Measurements from ENCODE around the gene NLRP3.
"Not testable (repeated sequence)": the region's sequence is repeated elsewhere in the genome, so short reads cannot be mapped to it uniquely, and the experiment has no call there.

NLRP3 gene

DNA sequence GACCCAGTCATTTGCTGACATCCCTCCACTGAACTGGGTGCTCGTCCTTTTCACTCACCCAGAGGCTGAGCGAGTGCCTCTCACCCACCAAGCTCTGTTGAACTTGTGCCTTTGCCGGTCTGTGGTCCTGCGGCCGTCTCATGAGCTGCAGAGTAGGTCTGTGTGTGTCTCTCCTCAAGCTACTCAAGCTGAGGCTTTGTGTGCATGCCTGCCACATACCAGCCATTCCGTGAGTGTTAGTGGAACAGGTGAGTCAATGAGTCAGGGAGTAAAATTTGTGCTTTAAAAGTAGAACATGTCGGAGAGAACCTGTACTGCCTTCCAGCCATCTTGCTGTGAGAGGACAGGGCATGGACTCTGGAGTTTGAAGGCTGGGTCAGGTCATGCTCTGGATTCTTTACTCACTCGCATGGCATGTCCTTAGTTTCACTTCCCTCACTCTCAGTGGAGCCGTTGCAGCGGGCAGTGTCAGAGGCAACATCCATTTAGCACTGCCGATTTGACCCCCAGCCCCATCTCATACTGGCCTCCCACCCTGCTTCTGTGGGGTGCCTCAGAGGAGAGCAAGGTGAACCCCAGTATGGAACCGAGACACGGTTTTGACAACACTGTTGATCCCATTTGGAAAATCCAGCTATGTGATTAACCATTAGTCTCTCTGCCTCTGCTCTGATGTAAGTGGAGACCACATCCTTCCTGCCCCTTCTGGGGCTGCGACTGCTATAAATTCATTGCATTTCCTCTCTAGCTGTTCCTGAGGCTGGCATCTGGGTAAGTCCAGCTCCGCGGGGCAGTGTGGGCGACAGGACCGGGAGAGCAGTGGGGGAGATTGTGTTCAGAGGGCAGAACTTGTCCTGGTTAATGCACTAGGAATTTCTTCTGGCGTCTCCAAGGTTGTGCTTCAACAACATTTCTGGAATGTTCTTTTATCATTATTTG is at the start of gene NLRP3:
Gene NLRP3 (plus strand): TSS at position 751 of the 939 bp plus-strand sequence. CDS start 2,628 bp downstream, outside the sequence.
- DNase-seq: peak; percentile 7

DNA sequence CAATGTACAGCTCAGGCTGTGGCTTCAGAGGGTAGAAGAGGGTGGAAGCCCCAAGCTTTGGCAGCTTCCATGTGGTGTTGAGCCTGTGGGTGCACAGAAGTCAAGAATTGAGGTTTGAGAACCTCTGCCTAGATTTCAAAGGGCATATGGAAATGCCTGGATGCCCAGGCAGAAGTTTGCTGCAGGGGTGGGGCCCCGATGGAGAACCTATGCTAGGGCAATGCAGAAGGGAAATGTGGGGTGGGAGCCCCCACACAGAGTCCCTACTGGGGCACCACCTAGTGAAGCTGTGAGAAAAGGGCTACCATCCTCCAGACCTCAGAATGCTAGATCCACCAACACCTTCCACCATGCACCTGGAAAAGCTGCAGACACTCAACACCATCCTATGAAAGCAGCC is 49.6 kb upstream of the NLRP3 start:
- not testable (repeated sequence) for DNase-seq

DNA sequence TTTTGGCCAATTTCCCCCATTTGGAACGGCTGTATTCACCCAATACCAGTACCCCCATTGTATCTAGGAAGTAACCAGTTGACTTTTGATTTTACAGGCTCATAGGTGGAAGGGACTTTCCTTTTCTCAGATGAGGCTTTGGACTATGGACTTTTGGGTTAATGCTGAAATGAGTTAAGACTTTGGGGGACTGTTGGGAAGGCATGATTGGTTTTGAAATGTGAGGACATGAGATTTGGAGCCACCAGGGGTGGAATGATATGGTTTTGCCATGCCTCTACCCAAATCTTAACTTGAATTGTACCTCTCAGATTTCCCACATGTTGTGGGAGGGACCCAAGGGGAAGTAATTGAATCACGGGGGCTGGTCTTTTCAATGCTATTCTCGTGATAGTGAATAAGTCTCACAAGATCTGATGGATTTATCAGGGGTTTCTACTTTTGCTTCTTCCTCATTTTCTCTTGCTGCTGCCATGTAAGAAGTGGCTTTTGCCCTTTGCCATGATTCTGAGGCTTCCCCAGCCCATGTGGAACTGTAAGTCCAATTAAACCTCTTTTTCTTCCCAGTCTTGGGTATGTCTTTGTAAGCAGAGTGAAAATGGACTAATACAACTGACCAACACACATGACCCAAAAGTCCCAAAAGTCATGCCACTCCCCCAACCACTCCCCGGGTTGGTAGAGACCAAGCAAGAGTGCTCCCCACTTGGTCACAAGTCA is 48.9 kb upstream of the NLRP3 start:
- no peak for DNase-seq

DNA sequence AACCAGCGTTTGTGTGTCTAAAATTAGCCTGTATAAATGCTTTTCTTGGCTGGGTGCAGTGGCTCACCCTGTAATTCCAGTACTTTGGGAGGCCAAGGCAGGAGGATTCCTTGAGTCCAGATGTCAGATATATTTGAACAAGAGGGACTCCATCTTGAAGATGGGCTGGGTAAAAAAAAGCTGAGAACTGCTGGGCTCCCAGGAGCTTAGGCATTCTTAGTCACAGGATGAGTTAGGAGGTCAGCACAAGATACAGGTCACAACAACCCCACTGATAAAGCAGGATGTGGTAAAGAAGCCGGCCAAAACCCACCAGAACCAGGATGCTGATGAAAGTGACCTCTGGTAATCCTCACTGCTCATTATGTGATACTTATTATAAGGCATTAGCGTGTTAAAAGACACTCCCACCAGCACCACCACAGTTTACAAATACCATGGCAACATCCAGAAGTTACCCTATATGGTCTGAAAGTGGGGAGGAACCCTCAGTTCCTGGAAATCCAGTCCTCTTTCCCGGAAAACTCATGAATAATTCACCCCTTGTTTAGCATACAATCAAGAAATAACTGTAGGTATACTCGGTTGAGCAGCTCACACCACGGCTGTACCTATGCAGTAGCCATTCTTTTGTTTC is 48.1 kb upstream of the NLRP3 start:
- no peak for DNase-seq

DNA sequence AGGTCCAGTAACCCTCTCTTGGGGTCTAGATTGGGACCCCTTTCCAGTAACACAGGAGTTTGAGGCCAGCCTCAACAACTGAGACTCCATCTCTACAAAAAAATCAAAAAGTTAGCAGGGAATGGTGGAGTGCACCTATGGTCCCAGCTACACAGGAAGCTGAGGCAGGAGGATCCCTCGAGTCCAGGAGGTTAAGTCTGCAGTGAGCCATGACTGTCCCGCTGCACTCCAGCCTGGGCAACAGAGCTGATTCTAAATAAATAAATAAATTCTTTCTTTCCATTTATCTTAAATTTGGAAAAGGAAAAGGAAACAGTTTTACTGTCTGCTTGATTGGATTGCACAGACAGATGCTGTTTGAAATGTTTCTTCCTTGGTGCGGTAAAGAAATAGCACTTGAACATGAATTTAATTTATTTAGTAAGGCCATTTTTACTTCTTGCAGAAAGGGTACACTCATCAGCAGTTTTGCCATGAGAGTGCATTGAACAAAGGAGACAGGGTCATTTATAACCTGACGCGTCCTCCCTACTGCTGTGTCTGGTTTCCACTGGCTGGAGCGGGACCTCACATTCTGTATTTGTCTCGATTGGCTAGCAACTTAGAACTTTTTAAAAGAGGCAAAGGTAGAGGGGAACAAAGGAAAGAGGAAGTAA is 47.4 kb upstream of the NLRP3 start:
- DNase-seq: no peak

DNA sequence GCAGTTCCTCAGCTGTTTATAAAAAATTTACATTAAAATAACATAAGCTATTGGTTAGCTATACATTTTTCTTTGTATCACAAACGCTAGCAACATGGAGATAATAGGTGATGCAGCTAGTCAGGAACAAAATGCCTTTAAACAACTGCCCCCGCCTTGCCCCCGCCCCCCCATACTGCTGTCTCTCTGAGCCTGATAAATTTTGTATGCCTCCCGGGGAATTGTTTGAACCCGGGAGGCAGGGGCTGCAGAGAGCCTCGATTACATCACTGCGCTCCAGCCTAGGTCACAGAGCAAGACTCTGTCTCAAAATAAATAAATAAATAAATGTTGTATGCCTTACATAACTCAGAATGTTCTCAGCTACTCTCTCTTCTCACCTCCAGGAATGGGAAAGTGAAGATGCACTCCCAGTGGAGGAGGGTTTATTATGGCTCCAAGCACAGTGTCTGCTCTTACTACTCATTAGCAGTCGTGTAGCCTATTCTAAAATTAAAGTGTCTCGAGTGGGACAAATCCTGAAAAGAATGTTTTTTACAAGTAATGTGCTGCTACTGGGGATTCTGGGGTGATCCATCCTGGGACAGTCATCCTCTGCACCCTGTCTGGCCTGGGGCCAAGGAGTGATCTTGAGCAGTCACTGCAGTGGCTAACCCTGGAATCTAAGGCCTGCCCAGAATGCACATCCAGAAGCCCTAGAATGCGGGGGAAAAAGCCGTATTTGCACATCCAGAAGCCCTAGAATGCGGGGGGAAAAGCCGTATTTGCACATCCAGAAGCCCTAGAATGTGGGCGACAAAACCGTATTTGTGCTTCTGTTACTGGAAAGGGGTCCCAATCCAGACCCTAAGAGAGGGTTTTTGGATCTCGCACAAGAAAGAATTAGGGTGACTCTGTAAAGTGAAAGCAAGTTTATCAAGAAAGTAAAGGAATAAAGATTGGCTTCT is 44.9 kb upstream of the NLRP3 start:
- DNase-seq: no peak

DNA sequence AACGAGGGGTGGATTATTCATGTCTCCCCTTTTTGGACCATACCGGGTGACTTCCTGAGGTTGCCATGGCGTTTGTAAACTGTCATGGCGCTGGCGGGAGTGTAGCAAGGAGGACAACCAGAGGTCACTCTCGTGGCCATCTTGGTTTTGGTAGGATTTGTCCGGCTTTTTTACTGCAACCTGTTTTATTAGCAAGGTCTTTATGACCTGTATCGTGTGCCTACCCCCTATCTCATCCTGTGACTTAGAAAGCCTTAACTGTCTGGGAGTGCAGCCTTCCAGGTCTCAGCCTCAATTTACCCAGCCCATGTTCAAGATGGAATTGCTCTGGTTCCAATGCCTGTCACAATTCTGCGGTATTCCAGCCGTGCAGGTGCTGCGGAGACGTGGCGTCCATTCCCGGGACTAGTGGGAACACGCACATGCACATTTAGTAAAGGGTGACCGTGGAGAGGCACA is 44.1 kb upstream of the NLRP3 start:
- no peak for DNase-seq

DNA sequence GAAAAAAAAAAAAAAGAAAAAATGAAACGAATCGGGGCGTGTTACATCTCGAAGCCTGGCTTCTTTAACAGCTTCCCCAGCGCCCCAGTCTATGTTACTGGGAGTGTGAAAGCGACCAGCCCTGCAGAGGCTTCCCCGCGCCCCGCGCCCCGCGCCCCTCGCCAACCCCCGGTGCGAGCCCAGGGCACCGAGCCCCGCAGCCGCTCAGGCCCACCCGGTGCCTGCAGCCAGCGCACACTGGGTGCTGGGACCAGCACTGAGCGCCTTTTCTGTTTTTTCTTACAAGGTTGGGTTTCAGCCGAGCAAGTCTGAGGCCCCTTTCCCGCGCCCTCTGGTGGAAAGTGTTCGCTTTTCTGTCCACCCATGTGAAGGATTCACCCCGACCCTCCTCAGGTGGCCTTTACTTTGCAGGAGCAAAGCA is 42.2 kb upstream of the NLRP3 start:
- peak; percentile 25 for DNase-seq

DNA sequence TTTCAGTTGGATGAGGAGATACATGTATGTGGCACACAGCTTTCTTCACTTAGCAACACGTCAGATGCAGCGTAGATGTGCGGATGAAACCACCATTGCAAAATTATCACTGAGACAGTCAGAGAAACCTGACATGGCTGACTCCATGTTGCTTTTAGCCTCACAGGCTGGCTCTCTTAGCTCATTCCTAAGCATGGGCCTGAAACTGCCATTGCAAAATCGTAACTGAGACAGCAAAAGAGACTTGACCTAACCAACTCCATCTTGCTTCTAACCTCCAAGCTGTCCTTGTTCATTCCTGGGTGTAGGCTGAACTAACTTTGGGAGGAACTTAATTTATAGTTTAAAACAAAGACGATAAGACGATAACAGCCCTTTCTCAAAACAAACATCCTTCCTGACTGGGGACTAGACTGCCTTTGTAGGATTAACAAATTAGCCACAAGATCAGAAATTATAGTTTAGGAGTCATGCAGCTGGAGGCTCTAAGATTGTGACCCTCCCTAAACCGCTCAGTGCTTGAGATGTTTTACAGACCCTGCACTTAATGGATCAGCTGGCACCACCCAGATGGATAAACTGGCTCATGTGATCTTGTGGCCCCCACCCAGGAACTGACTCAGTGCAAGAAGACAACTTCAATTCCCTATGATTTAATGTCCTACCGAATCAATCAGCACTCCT is 41.2 kb upstream of the NLRP3 start:
- DNase-seq: not testable (repeated sequence)

DNA sequence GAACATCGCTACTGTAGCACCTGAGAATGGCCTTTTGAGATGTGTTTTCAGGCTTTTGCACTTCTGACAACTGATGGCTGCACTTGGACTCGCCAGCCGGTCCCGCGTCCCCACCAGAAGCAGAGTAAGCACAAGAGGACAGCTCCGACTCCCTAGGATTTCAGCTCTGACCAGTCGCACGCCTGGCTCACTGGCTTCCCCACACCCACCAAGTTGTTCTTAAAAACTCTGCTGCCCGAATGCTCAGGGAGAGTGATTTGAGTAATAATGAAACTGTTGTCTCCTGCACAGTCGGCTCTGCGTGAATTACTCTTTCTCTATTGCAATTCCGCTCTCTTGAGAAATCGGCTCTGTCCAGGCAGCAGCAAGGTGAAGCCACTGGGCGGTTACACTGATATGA is 40.2 kb upstream of the NLRP3 start:
- no peak for DNase-seq

DNA sequence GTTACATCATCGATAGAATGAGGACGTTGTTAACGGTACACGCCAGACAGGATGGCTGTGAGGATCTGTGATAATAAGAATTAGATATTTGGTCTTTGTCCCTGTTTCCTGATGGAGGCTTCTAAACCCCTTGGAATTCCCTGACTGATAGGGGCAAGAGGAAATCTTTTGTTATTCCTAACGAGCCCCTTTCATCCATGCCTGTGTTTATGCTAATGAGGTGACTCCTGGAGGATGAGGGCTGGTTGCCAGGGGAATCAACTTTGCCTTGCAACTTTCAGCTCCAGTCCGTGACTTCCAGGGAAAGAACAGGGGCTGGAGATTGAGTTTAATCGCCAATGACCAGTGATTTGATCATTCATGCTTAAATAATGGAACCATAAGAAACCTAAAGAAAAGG is 39.3 kb upstream of the NLRP3 start:
- no peak for DNase-seq

DNA sequence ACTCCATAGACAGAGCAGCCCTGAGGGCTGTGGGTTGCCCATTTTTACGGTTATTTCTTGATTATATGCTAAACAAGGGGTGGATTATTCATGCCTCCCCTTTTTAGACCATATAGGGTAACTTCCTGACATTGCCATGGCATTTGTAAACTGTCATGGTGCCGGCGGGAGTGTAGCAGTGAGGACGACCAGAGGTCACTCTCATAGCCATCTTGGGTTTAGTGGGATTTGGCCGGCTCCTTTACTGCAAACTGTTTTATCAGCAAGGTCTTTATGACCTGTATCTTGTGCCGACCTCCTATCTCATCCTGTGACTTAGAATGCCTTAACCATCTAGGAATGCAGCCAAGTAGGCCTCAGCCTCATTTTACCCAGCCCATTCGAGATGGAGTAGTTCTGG is 38.3 kb upstream of the NLRP3 start:
- DNase-seq: not testable (repeated sequence)

DNA sequence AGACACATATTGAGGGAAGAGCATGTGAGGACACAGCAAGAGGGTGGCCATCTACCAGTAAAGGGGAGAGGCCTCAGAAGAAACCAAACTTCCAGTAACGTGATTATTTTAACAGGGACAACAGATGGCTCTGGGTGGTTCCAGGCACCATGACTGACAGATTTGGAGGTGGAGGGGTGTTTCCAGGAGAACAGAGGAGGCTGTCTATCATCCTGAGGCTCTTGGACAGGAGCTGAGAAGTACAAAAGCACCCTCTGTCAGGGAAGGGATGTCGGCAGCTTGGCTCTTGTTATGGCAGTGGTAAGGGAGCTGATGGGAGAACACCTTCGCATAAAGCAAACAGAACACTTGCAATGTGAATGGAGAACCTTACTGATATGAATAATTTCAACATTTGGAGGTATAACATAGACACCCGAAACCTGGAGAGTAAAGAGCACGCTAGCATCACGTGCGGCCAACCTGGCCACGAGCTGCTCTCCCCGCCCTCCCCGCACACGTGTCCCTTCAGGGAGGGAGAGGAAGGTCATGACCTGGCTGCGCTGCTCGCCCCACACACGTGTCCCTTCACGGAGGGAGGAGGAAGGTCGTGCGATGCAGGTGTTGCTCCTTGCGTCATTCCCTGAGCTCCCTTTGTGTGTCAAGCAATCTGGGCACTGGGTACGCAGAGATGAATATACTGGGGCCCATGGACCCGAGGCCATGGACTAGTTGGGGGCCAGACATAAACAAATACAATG is 37.5 kb upstream of the NLRP3 start:
- no peak for DNase-seq

DNA sequence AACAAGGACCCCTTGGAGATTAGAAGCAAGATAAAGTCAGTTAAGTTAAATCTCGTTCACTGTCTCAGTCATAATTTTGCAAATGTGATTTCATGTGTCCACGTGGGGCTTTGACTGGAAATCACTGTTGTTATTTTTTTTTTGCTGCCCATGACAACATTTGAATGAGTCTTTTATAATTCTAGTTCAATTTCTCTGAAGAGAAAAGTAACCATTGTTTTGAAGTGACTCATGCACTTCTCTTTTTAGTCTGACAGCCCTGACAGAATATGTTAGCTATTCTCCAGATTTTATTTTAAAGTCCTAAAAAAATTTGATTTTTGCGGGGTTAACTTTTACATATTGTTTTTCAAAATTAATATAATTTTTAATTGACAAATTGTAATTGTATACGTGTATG is 30.7 kb upstream of the NLRP3 start:
- peak; percentile 8 for DNase-seq

DNA sequence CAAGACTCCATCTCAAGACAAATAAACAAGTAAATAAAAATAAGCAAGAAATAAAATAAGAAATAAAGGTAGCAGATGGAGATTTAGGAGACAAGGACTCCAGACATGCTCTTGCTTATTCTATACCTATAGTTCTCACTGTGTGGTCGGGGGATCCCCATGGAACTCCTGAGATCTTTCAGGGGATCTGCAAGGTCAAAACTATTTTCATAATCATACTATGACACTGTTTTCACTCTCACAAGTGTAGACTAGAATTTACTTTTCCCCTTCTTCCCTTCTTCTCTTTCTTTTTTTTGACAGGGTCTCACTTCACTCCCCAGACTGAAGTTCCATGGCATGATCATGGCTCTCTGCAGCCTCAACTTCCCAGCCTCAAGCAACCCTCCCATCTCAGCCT is 29.8 kb upstream of the NLRP3 start:
- no peak for DNase-seq

DNA sequence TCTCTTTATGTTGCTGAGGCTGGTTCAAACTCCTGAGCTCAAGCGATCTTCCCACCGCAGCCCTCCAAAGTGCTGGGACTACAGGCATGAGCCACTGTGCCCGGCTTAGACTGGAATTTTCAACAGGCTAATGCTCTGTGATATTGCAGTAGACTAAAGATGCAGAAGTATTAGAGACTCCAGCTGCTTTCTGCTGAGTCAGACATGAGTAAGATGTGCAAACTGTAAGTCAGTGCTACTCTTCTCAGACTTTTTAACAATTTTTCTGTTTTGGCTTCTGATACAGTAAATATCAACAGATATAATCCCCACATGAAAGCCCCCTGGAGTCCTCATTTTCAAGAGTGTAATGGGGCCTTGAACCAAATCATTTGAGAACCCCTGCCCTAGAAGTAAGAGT is 29.3 kb upstream of the NLRP3 start:
- DNase-seq: peak; percentile 19

DNA sequence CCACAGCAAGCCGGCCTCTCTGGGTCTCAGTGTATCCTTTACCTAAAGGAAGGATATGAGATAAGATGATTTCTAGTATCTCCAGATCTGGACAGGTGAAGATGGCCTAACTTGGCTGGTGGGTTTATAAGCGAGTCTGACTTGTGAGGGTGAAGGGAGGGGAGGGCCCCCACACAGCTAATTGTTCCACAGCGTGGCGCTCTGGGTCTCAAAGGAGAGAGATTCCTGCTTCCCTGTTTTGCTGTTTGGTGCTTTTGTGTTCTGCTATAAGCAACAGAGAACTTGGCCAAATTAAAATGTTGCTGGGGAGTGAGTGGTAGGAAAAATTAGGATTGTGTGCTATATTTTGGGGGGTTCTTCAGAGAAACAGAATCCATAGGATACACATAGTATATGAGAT is 28.9 kb upstream of the NLRP3 start:
- peak; percentile 19 for DNase-seq

DNA sequence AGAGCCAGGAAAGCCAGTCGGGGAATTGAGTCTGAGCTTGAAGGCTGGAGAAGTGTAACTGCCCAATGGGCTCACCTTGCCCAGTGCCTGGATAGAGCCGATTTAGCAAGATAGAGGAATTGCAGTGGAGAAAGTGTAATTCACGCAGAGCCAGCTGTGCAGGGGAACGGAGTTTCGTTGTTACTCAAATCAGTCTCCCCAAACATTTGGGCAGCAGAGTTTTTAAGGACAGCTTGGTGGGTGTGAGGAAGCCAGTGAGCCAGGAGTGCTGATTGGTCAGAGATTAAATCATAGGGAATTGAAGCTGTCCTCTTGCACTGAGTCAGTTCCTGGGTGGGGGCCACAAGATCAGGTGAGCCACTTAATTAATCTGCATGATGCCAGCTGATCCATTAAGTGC is 28.4 kb upstream of the NLRP3 start:
- no peak for DNase-seq

DNA sequence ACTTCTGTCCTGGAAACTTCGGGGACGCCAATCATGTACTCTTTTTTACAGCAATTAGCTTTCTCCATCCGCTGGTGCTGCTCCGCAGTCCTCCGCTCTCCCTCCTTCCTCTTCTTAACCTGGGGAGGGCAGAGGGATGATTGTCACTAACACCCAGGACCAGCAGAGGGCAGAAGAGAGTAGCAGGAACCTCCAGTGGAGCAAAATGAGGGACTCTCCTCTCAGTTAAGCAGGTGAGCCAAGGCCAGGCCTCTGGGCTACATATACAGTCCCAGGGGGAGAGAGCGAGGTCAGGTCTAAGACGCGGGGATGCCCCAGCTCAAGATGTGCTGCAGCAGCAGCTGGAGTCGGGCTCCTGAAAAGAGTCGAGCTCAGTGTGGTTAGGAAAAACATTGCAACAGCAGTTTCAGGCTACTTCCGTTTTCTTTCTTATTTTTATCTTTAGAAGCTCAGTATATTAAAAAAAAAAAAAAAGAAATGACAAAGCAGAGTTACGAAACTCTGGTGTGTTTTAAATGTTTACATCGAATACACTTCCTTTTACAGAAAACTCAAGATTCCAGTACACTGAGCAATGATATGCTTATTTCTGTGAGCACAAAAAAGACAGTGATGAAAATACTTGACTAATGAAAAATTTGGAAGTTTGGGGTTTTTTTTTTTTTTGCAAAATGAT is 25.7 kb upstream of the NLRP3 start:
- peak; percentile 82 for DNase-seq

DNA sequence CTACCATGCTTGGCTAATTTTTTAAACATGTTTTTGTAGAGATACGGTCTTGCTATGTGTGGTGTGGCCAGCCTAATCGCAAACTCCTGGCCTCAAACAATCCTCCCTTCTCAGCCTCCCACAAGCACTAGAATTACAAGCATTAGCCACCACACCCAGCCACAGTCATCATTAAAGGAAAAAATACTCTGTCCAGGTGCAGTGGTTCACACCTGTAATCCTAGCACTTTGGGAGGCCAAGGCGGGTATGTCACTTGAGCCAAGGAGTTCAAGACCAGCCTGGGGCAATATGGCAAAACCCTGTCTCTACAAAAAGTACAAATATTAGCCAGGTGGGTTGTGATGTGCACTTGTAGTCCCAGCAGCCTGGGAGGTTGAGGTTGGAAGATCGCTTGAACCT is 25.0 kb upstream of the NLRP3 start:
- no peak for DNase-seq
